VCaP (cell line): ENCODE measurements around the gene MTA1.
A peak's percentile ranks its signal among the peaks of the same experiment; 100 is the strongest.

Experiments
- H3K27ac ChIP-seq: fragments of 450-650 bp; 2 replicates; pipeline ENCODE4 v1.5.1; 2017
- CTCF ChIP-seq: fragments of 450-650 bp; conservative IDR thresholded peaks from 2 replicates; pipeline ENCODE4 v1.5.1; 2017; ENCODE audit warnings: mild to moderate bottlenecking, moderate library complexity

Gene MTA1

GRCh38 chr14:105478398-105479251 lies 59.0 kb downstream of the MTA1 start:
- H3K27ac ChIP-seq, result no peak overlapping the region
- TF ChIP-seq CTCF, result no peak

GRCh38 chr14:105479431-105480158 lies 60.0 kb downstream of the MTA1 start:
- TF ChIP-seq CTCF, result no peak
- peak overlapping the region; percentile 99; the same call in 1 of the 2 replicates for H3K27ac ChIP-seq

GRCh38 chr14:105480199-105480746 lies 60.6 kb downstream of the MTA1 start:
- peak overlapping the region; percentile 99 for H3K27ac ChIP-seq
- no peak for TF ChIP-seq CTCF

GRCh38 chr14:105480807-105481801 lies 61.5 kb downstream of the MTA1 start:
- peak; percentile 97 for TF ChIP-seq CTCF
- peak overlapping the region; percentile 99 for H3K27ac ChIP-seq

- H3K27ac ChIP-seq, result peak overlapping the region; percentile 99
- TF ChIP-seq CTCF, result no peak
Observed at GRCh38 chr14:105481886-105482457, 62.3 kb downstream of the MTA1 start.

- peak overlapping the region; percentile 99 for H3K27ac ChIP-seq
- TF ChIP-seq CTCF, result no peak
Observed at GRCh38 chr14:105482486-105483110, 63.0 kb downstream of the MTA1 start.
